GM12865 (cell line): ENCODE measurements around the gene CISD3.

Experiments
- DNase-seq: peaks from one replicate; pipeline ENCODE4 v3.0.0; 2010; ENCODE audit warnings: low read depth
- H3K4me3 ChIP-seq: 2 replicates; pipeline ENCODE4 v1.5.1; 2011; ENCODE audit warnings: mild to moderate bottlenecking, low read depth, low read length, control low read depth
- CTCF ChIP-seq: IDR thresholded peaks from 2 replicates; pipeline ENCODE4 v1.5.1; 2011; ENCODE audit warnings: low read length, control low read depth, low read depth, inconsistent platforms; ENCODE audit not compliant: insufficient read depth; ENCODE audit errors: missing control alignments

Gene CISD3

GRCh38 chr17:38745545-38745944 is 15.4 kb downstream of the CISD3 start:
- peak overlapping the region; percentile 23 for H3K4me3 ChIP-seq
- TF ChIP-seq CTCF: no peak
- no peak for DNase-seq

- no peak for TF ChIP-seq CTCF
- H3K4me3 ChIP-seq: peak overlapping the region; percentile 75
- DNase-seq: no peak
Observed at GRCh38 chr17:38746004-38746848, 16.1 kb downstream of the CISD3 start.

GRCh38 chr17:38746849-38747462 is 16.8 kb downstream of the CISD3 start:
- H3K4me3 ChIP-seq: peak overlapping the region; percentile 75
- DNase-seq: no peak
- TF ChIP-seq CTCF: no peak

GRCh38 chr17:38747463-38748148 is 17.5 kb downstream of the CISD3 start:
- peak; percentile 53 for DNase-seq

GRCh38 chr17:38748149-38748891 is 18.2 kb downstream of the CISD3 start, which contains the start of gene PCGF2:
PCGF2 (minus strand) TSS chr17:38748336; CDS start chr17:38740402, 7,934 bp downstream.
- no peak for TF ChIP-seq CTCF
- peak within 1 kb of the TSS; percentile 75 for H3K4me3 ChIP-seq
- DNase-seq: peak; percentile 74

More at GRCh38 chr17:38747463-38748148, 17.5 kb downstream of the CISD3 start:
- peak overlapping the region; percentile 75 for H3K4me3 ChIP-seq
- peak; percentile 18 for TF ChIP-seq CTCF

- TF ChIP-seq CTCF: no peak
- H3K4me3 ChIP-seq: peak overlapping the region; percentile 59
- no peak for DNase-seq
Observed at GRCh38 chr17:38748892-38749222, 18.7 kb downstream of the CISD3 start.
